GM19438 (cell line): ENCODE data around the gene ANO3.
A peak's percentile ranks its signal among the peaks of the same experiment; 100 is the strongest.
"Not testable (repeated sequence)": the region's sequence is repeated elsewhere in the genome, so short reads cannot be mapped to it uniquely, and the experiment has no call there.

Experiments used
- ATAC-seq: cut with Tn5 transposase; IDR thresholded peaks from one replicate; pipeline ENCODE4 v1.9.1; 2021; ENCODE audit warnings: low read depth; ENCODE audit not compliant: unreplicated experiment

ANO3 gene

DNA sequence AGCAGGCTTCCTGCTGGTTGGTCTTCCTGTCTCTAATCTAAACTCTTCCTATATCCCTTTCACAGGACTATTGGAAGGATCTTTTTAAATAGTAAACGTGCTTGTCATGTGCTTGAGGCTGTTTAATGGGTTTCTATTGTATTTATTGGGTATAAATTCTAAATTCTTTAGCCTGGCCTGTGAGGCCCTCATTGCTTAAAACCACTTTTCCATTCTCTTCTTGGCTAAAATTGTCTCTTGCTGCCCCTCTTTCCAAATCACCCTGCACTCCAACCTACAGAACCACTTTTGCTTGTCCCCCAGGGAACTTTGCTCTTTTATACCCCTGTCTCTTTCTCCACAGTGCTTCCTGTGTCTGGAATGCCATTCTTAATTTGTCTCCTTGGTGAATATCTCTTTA lies 286.5 kb downstream of the ANO3 start:
- ATAC-seq: no peak

DNA sequence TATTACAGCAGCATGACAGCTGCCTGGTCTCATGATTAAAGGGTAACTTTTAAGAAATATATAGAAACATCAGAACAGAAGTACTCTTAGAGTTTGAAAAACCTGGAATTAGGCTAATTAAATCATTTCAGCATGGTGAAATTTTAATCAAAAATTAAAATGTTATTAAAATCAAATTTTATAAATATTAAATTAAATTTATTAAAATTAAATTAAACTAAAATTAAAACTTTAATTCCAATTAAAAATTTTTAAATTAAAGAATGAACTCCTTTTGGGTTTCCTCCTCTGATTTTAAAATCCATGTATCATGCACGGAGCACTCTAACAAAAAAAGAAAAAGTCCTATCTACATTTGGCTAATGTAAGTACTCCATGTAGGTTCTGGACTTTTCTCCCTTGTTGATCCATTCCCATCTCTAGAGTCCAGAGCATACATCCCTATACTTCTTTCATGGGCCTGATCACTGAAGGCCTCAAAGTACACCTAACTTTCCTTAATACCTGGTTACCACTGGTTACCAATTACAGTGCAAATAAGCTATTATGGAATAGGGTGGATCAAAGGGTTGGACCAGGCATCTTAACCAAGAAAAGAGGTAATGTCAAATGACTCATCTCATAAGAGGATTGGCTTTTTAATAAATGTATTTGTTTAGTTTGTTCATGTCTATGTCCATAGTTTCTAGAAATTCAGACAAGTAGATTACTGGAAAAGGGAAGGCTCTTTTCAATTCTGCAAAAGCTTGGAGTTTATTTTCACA lies 288.5 kb downstream of the ANO3 start:
- ATAC-seq: no peak

DNA sequence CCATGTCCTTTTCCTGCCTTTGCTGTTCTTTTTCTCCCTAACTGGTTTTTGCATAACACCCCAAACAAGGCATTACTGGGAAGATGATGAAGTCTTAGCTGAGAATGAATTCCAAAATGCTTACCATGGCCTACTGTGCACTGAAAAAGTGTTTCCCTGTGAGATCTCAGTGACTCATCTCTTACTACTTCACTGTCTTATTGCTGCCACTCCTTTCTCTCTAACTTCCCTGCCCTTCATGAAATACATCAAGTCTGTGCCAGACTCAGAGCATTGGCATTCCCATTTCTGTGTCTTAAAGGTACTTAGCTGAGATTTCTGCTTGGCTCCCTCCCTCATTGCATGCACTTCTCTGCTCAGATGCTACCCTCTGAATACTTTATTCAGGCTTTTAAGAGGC lies 289.2 kb downstream of the ANO3 start:
- ATAC-seq: no peak

DNA sequence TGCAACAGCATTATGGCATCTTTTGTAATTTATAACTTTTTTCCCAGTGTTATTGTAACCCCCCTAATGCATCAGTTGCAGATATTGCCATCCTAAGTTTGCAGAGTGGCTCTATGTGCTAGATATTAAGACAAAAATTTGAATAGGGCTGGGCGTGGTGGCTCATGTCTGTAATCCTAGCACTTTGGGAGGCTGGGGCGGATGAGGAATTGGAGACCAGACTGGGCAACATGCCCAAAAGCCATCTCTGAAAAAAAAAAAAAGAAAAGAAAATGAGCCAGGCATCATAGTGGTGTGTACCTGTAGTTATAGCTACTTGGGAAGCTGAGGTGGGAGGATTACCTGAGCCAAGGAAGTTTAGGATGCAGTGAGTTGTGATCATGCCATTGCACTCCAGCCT lies 290.3 kb downstream of the ANO3 start:
- ATAC-seq: no peak

DNA sequence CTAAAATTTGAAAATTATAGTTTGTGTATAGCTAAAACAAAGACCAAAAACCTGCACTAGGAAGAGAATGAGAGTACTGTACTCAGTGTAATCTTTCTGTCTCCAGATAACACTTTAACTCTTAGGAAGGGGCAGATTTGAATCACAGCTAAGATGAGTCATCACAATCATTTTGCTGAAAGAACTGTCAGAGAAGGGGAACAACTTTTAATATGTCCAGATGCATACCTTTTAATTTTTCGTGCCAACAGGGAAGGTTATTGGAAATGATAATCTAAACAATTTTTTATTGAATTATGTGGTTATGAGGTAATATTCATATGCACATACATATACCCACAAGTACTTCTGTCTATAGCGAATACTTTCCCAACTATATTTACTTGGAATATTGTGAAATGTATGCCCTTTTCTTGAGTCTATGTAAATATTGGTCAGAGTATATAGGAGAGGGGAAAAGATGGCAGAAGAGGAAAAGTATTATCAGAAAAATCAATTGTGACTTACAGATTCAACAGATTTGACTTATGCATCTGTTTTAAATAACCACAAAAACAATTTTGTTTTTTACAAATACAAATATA lies 291.2 kb downstream of the ANO3 start:
- no peak for ATAC-seq

DNA sequence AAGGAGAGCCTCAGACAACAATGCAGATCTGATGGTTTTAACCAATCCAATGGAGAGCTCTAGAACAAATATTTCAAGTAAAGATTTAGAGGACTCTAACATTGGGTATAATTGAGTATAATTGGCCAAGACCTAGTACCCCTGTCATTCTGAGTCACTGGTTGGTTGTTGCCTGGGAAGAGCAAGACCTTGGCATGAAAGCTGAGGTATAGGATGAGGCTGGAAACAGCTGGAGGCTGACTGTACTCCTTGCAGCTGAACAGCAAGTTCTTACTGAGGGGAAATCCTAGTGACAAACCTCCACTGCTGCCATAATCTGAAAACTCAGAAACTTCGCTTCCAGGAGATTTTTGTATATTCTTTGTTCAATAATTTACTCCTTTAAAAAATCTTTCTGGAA lies 294.4 kb downstream of the ANO3 start:
- no peak for ATAC-seq

DNA sequence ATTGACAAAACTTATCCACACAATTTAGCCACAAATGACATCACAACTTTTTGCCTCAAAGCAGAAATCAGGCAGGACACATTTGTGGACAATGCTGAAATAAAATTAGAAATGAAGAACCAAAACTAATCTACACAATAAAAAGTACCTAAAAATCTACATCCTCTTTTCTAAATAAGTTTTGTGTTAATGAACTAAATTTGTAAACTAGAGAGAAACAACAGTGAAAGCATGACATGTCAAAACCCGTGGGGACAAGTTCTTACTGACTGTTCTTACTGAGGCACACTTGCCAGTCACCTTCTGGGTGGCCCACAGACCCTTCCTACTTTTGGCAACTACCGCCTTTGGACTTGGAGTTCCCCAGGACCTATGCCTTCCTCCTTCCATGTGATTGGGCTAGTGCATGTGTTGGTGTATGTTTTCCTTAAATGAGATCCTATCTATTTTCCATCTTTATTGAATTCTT lies 300.8 kb downstream of the ANO3 start:
- no peak for ATAC-seq

DNA sequence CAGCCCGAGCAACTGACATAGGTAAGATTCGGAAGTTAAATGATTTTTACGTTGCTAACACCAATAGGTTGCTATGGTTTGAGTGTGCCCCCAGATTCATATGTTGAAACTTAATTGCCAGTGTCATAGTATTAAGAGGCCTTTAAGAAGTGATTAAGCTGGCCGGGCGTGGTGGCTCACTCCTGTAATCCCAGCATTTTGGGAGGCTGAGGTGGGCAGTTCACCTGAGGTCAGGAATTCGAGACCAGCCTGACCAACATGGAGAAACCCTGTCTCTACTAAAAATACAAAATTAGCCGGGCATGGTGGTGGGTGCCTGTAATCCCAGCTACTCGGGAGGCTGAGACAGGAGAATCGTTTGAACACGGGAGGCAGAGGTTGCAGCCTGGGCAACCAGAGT lies 311.4 kb downstream of the ANO3 start:
- not testable (repeated sequence) for ATAC-seq

DNA sequence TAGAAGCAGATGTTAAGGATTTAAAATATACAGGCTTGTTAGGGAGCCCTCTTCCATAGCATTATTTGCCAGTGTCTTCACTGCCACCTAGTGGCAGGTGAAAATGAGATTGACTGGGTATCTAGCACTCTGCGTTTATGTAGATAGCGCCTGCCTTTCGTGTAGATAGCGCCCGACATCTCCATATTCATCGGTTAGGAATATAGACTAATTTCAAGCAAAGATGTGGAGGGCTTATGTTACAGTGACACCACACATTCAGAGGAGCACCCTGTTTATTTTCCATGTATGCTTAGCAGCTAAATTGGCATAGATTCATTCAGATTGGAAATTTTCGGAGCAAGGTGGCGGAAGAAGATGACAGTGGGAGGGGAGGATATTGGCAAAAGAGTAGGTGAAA lies 318.0 kb downstream of the ANO3 start:
- ATAC-seq: peak; percentile 77

DNA sequence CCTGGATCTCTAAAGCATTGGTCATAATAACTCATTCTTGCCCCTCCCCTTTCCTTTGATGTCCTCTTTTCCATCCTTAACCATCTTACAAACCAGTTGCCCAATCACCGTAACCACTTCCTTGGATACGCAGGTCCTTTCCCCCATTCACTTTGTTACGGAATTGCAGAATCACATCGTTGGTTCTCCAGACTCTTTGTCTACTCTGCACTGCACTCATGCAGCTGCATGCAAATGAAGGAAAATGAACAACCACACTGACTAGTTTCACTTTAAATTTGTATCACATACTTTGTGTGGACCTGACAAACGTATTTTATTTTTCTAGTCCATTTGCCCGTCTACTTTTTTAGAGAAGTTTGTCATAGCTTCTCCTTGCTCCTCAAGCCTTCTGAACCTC lies 320.0 kb downstream of the ANO3 start:
- no peak for ATAC-seq

DNA sequence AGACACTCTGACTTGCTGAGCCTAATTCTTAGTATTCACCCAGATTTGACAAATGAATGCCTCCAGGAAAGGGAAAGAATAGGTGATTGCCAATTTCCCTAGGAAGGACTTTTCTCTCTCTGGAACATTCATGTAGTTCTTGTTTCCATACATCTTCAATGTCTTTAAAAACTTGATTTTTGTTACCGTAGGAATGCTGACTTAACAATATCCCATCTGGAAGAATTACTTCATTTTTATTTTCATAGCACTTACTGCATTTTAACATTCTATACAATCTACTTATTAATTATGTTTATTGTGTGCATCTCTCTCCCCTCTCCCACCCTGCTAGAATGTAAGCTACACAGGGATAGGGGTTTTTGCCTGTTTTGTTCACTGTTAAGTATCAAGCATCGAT lies 323.4 kb downstream of the ANO3 start:
- ATAC-seq: no peak

DNA sequence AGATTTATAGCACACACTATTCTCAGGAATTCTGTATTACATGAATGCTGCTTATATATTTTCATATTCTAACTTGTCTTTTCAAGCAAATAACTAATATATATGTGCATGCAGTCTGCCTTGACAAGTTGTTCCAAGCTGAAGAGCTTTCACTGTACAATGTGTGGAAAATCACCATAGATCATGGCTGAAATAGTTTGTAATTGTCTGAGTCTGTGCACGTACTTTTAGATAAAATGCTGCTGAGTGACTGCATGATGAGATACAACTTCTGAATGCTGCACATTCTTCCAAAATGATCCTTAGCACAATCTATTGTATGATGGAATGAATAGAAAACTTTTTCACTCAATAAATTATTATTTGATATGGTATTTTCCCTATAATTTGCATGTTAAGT lies 331.0 kb downstream of the ANO3 start:
- no peak for ATAC-seq

DNA sequence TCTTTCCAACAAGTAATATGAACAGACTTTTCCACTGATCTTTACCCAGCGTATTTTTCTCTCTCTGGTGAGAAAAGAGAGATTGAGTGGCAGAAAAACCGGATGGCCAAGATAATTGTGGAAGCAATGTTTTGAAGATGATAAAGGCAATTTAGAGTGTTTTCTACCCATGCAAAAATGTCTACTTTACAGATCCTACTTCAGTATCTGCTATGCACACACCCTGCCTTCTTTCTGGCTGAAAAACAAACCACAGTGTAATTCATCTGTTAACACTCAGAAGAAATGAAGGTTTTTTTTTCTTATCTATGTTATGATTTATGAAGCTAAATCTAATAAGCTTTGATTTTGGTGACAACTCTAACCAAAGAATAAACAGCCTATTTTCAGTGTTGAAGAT lies 333.1 kb downstream of the ANO3 start:
- no peak for ATAC-seq

DNA sequence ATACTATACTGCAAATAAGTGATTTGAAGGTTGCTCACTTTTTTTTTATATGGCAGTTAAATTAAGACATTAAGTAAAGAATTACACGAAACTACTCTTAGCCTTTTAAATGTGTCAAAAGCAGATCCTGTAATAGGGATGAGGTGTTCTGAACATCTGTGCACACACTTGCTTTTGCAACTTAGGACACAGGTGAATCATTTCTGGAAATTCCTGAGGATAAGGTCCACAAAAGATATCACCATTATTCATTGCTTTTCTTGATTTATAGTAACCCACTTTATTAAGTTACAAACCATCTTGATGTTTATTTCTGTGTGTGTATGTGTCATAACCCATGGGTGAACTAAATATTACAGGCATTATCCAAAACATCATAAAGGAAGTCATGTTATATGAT lies 334.0 kb downstream of the ANO3 start:
- ATAC-seq: no peak

DNA sequence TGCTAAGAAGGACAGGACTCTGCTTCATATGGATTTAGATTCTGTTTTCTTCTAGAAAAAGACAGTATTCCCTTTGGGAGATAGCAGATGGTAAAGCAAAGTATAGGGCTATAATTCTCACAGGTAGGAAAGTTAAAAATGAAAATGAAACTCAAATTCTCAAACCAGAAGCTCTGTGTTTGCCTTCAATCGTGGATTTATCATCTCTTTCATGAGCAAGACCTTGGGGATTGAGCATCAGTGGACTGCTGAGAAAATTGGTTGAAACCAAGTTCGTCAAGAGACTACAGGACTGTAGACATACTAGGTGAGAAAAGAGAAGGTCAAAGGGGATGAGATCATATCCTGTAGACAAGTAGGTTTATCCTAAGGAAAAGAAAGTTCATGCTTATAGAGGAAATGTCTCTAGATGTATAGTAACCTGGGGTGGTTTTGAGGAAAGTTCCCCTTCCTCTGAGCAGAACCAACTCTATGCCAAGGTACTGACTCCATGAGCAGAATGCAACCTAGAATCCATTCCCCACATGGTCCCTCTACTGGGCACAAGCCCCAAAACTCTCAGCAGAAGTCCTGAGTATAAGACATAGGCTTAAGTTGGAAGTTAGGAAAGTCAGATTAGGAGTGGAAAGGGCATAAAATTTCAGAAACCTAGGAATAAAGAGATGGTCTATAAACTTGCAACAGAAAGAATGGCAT lies 343.5 kb downstream of the ANO3 start:
- no peak for ATAC-seq

DNA sequence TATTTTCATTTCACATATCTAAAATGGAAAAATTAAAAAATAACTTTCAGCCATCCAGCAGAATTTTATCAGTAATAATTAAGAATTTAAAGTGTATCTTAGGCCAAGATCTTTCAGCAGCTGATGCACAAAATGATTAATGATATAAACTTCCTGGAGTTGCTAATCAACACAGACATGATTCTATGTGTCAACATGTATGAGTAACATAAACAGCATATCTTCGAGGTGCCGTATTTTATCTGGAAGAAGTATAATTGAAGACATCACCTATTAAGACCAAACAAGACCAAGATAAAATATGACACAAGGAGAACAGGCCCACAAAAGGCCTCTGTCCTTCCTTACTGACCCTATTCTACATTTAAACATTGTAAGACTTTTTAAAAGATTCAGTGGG lies 344.7 kb downstream of the ANO3 start:
- no peak for ATAC-seq

DNA sequence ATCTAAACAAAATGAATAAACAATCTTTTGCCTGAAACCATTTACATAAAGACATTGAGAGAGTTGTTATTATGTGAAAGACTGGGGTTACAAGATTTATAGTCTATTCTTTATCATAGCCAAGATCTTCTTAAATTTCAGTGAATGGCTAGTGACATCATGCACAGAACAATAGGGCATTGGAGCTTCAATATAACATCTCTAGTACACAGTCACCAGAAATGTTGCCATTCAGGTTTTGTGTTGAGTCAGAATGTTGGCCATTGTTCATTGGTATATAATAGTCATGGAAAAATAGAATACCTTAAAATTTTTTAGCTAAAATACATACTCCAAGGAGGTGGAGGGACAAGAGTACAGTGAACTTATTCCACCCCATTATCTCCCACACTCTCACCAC lies 345.6 kb downstream of the ANO3 start:
- ATAC-seq: no peak

DNA sequence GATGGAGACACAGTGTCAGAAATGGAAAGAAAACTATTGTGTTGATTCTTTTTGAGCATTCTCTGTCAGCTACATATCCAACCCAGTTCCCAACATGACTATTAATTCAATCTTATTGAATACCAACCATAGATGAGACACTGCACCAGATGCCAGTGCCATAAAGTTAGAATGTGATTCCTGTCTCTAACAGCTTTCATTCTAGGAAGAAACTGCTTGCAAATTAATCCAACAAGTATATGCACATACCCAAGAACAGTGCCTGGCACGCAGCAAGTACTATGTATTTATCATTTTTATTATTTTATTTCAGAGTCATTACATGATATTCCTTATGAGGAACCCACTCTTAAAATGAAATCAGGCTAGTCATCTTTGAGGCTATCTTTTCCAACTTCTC lies 355.4 kb downstream of the ANO3 start:
- ATAC-seq: no peak

DNA sequence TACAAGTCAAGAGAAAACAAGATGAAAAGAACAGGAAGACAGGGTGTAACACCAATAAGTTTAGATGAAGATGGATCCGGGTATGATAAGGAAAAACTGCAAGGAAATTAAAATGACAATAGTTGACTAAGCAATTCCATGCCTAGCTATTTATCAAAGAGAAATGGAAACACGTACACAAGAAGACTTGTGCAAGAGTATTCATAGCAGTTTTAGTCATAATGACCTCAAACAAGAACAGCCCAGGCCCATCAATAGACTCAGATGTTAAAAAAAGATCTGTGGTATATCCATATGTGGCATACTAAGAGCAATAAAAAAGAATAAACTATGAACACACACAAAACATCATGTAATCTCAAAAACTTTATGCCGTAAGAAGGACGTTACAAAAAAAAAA lies 356.8 kb downstream of the ANO3 start:
- ATAC-seq: no peak

DNA sequence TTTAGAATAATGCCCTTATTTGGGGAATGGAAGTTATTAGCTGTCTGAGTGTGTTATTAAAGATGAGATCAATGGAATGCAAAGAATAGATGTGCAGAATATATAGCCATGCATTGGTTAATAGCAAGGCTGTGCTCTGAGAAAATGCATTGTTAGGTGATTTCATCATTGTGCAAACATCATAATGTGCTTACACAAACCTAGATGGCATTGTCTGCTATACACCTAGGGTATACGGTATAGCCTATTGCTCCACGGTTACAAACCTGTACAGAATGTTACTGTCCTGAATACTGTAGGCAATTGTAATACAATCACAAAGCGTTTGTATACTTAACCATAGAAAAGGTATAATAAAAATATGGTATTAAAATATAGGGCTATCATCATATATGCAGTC lies 364.4 kb downstream of the ANO3 start:
- no peak for ATAC-seq

DNA sequence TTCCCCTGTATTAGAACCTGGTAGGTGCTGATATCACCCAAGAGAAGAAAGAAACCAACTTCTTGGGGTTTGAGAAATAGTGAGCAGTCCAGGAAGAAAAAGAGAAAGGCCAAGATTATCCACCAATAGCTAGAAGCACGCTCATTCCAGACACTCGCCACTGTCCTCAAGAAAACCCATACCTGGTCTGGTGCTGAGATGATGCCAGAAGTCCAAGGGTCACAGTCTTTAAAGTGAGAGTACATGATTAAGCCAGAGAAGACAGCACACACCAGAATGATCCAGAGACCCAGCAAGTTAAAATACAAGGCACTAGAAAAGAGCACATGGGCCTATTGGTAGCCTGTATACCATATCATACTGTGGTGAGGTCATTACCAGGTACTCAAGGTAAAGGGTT lies 366.3 kb downstream of the ANO3 start:
- ATAC-seq: no peak
